IMR-90 (cell line): Measurements from ENCODE around the gene RAPGEF5.

Source experiments
- CTCF ChIP-seq: conservative IDR thresholded peaks from 2 replicates; pipeline ENCODE4 v1.5.1; 2012; ENCODE audit warnings: mild to moderate bottlenecking, low read depth, low read length, improper control_type of control experiment
- MAZ ChIP-seq: IDR thresholded peaks from 2 replicates; pipeline ENCODE4 v1.6.1; 2012; ENCODE audit warnings: low read depth, mild to moderate bottlenecking, low read length, improper control_type of control experiment, moderate library complexity, borderline replicate concordance
- MXI1 ChIP-seq: IDR thresholded peaks from 2 replicates; pipeline ENCODE4 v1.6.1; 2012; ENCODE audit warnings: low read depth, mild to moderate bottlenecking, low read length, moderate library complexity, borderline replicate concordance
- SMC3 ChIP-seq: fragments of 150-350 bp; IDR thresholded peaks from 2 replicates; pipeline ENCODE4 v1.6.1; 2016; ENCODE audit warnings: low read depth, mild to moderate bottlenecking, antibody characterized with exemption, low read length, moderate library complexity

- no peak for TF ChIP-seq MXI1
- TF ChIP-seq CTCF, result no peak
- TF ChIP-seq MAZ, result no peak
- no peak for TF ChIP-seq SMC3
Observed at GRCh38 chr7:22319424-22320403, 37.2 kb downstream of the RAPGEF5 start.
